ENCODE measurements around the gene PRG3. TPM values are rescaled to one million over a fixed set of nuclear protein-coding genes. Genes with fewer than 3 reads are reported as not detected.
A peak's percentile ranks its signal among the peaks of the same experiment; 100 is the strongest.

Gene PRG3
- total and polyA plus RNA-seq, 2 donors (not counting 1 experiment from before 2014, with no cell fraction given) = not detected

DNA sequence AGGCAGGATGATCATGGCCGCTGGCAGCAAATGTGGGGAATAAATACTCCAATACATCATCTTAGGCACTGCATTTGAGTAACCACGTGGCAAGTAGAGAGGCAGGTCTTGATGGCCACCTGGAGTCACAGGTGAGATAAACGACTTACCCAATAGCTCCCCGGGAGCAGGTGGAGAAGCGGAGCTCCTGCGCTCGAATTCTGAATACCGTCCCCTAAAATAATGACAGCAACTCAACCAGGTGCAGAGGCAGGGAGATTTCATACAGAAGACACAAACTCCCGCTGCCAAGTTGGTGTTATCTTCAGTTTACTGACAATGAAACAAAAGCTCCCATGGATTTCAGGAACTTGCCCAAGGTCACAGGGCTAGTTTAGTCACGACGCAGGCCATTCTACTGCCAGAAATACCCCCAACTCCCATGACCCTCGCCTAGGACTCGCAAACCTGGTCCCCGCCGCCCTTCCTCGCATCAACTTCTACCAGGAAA, 45.5 kb upstream of the PRG3 start:
- Histone ChIP-seq H3K9ac (ENCODE audit: low read length) (peak overlapping the region; percentile 80), H3K9me3 (ENCODE audit: control extremely low read depth in 1 of 3, control insufficient read depth in 2 of 3, insufficient read depth in 1 of 3, low read length in 2 of 3) (peaks cover 0 to 4% (median 0%) of the 10 kb centered on the region in 3 donors), H3K36me3 (replicated peaks in 1 of 2; ENCODE audit: control extremely low read depth in 1 of 2, control insufficient read depth in 1 of 2, extremely low read depth in 1 of 2, insufficient read depth in 2 of 2, low read length in 1 of 2) (peaks cover 0 to 3% of the 10 kb centered on the region in 2 experiments), H3K79me2 (ENCODE audit: control insufficient read depth, insufficient read depth, low read length) (peaks cover 10% of the 10 kb centered on the region), H3K4me1 (ENCODE audit: control insufficient read depth in 2 of 2, insufficient read depth in 2 of 2, low read length in 2 of 2) (peaks cover 28 to 33% of the 10 kb centered on the region in 2 donors), H3K4me2 (replicated peaks; ENCODE audit: low read depth, low read length, poor library complexity, severe bottlenecking) (peak overlapping the region; percentile 96), H3K27ac (ENCODE audit: low read length in 2 of 2) (peak overlapping the region in 1 of 2 donors; percentile 68), H2AFZ (ENCODE audit: insufficient read depth, low read depth, low read length, poor library complexity, severe bottlenecking) (peak overlapping the region; percentile 95), H3K4me3 (ENCODE audit: control extremely low read depth in 1 of 5, extremely low read depth in 1 of 5, insufficient read depth in 1 of 5, low read depth in 2 of 5, low read length in 4 of 5) (peak overlapping the region; percentile 32 to 90 (median 66)), H3K27me3 (replicated peaks in 1 of 4; ENCODE audit: control extremely low read depth in 1 of 4, control insufficient read depth in 3 of 4, insufficient read depth in 4 of 4, low read length in 3 of 4) (no peaks in the 10 kb centered on the region), H4K20me1 (ENCODE audit: control insufficient read depth, insufficient read depth, low read length, poor library complexity, severe bottlenecking) (no peaks in the 10 kb centered on the region)
- H3K27ac Mint-ChIP-seq = peak overlapping the region; percentile 92
- intact Hi-C loops (cut with micrococcal nuclease) = loop anchor here (5.0 kb wide), 1 partner anchor 89 kb away; the partner anchor contains the start of genes P2RX3 and SSRP1
- H3K9me3 Mint-ChIP-seq (ENCODE audit: insufficient read depth) = no peaks in the 10 kb centered on the region
- DNase-seq (no peak), ATAC-seq (ENCODE audit: low read depth) (no peak)
- TF ChIP-seq, protein P1, sequence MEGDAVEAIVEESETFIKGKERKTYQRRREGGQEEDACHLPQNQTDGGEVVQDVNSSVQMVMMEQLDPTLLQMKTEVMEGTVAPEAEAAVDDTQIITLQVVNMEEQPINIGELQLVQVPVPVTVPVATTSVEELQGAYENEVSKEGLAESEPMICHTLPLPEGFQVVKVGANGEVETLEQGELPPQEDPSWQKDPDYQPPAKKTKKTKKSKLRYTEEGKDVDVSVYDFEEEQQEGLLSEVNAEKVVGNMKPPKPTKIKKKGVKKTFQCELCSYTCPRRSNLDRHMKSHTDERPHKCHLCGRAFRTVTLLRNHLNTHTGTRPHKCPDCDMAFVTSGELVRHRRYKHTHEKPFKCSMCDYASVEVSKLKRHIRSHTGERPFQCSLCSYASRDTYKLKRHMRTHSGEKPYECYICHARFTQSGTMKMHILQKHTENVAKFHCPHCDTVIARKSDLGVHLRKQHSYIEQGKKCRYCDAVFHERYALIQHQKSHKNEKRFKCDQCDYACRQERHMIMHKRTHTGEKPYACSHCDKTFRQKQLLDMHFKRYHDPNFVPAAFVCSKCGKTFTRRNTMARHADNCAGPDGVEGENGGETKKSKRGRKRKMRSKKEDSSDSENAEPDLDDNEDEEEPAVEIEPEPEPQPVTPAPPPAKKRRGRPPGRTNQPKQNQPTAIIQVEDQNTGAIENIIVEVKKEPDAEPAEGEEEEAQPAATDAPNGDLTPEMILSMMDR (IDR thresholded peaks at IDR 0.05) = no peak
- TF ChIP-seq EZH2 (IDR thresholded peaks at IDR 0.05; ENCODE audit: borderline replicate concordance, insufficient read depth, low read depth, low read length, poor library complexity, severe bottlenecking) = no peak
- POLR2A ChIA-PET = no interaction called here
- peaks cover 36% of the 10 kb centered on the region for H3K4me1 Mint-ChIP-seq
- H3K27me3 Mint-ChIP-seq = no peaks in the 10 kb centered on the region
- 3% methylated on average over 13 of the region's 16 CpGs for WGBS (ENCODE audit: insufficient coverage)
- H3K4me3 Mint-ChIP-seq = peak overlapping the region; percentile 91
- CTCF ChIA-PET = interaction anchor here (1.3 to 4.2 kb wide), 2 partner anchors 31 to 117 kb away, joined by 3 to 22 read pairs; no protein-coding TSS in a partner anchor

All from B cell (primary cell).